Astrocyte (in vitro differentiated cells and primary cell): ENCODE data around the gene RTBDN. TPM values are rescaled to one million over a fixed set of nuclear protein-coding genes. Genes with fewer than 3 reads are reported as not detected.
A peak's percentile ranks its signal among the peaks of the same experiment; 100 is the strongest.

Source experiments
- DNase-seq: peaks from one replicate; pipeline ENCODE4 v3.0.0-alpha.2; 2010; ENCODE audit warnings: low read depth
- FAIRE-seq: peaks from 2 replicates; lab custom pipeline; 2011; peaks lifted over from hg19 to GRCh38; lab: Jason Lieb, UNC
- H2AFZ ChIP-seq: 2 replicates; pipeline ENCODE4 v1.6.0; 2012; ENCODE audit warnings: low read depth, low read length, inconsistent platforms
- H3K27ac ChIP-seq: 2 replicates; pipeline ENCODE4 v1.5.1; 2011; ENCODE audit warnings: low read depth, low read length, inconsistent platforms
- H3K27me3 ChIP-seq: 2 replicates; pipeline ENCODE4 v1.6.0; 2011; ENCODE audit warnings: low read length, inconsistent platforms; ENCODE audit not compliant: insufficient read depth
- H3K36me3 ChIP-seq: 2 replicates; pipeline ENCODE4 v1.5.1; 2011; ENCODE audit warnings: low read length, inconsistent platforms; ENCODE audit not compliant: insufficient read depth
- H3K4me1 ChIP-seq: 2 replicates; pipeline ENCODE4 v1.5.1; 2011; ENCODE audit warnings: low read length, inconsistent platforms; ENCODE audit not compliant: insufficient read depth
- H3K4me2 ChIP-seq: 2 replicates; pipeline ENCODE4 v1.6.0; 2012; ENCODE audit warnings: low read length, inconsistent platforms
- H3K4me3 ChIP-seq: 2 replicates; pipeline ENCODE4 v1.5.1; 2011; ENCODE audit warnings: low read depth, mild to moderate bottlenecking, low read length, inconsistent platforms; ENCODE audit not compliant: insufficient read depth
- H3K79me2 ChIP-seq: 2 replicates; pipeline ENCODE4 v1.6.0; 2012; ENCODE audit warnings: mild to moderate bottlenecking, low read length, inconsistent platforms; ENCODE audit not compliant: insufficient read depth
- H3K9ac ChIP-seq: 2 replicates; pipeline ENCODE4 v1.6.0; 2012; ENCODE audit warnings: mild to moderate bottlenecking, low read length, inconsistent platforms
- H3K9me3 ChIP-seq: 2 replicates; pipeline ENCODE4 v1.5.1; 2012; ENCODE audit warnings: low read depth, mild to moderate bottlenecking, low read length, inconsistent platforms; ENCODE audit not compliant: insufficient read depth
- H4K20me1 ChIP-seq: 2 replicates; pipeline ENCODE4 v1.6.0; 2012; ENCODE audit warnings: low read length, inconsistent platforms; ENCODE audit not compliant: insufficient read depth
- H3K27ac Mint-ChIP-seq: one replicate; pipeline ENCODE4 v1.8.0; 2021; ENCODE audit warnings: mild to moderate bottlenecking, mixed read lengths; ENCODE audit not compliant: unreplicated experiment
- H3K27me3 Mint-ChIP-seq: one replicate; pipeline ENCODE4 v1.8.0; 2021; ENCODE audit warnings: low read depth, mixed read lengths; ENCODE audit not compliant: unreplicated experiment
- H3K36me3 Mint-ChIP-seq: one replicate; pipeline ENCODE4 v1.8.0; 2021; ENCODE audit warnings: low read depth, mixed read lengths; ENCODE audit not compliant: unreplicated experiment
- H3K4me1 Mint-ChIP-seq: one replicate; pipeline ENCODE4 v1.8.0; 2021; ENCODE audit warnings: low read depth, mixed read lengths; ENCODE audit not compliant: unreplicated experiment
- H3K4me3 Mint-ChIP-seq: one replicate; pipeline ENCODE4 v1.8.0; 2021; ENCODE audit warnings: mild to moderate bottlenecking, moderate library complexity, mixed read lengths; ENCODE audit not compliant: unreplicated experiment
- H3K9me3 Mint-ChIP-seq: one replicate; pipeline ENCODE4 v1.8.0; 2021; ENCODE audit warnings: mild to moderate bottlenecking, mixed read lengths; ENCODE audit not compliant: unreplicated experiment
- CTCF ChIP-seq: IDR thresholded peaks from 2 replicates; pipeline ENCODE4 v1.5.1; 2011; ENCODE audit warnings: low read depth, mild to moderate bottlenecking, inconsistent platforms, low read length, moderate library complexity; ENCODE audit not compliant: insufficient read depth
- EZH2 ChIP-seq: IDR thresholded peaks from 2 replicates; pipeline ENCODE4 v1.6.1; 2012; ENCODE audit warnings: mild to moderate bottlenecking, low read length, inconsistent platforms; ENCODE audit not compliant: insufficient read depth
- total RNA-seq: library from RNA; stranded (reverse); gene quantifications from 2 replicates; pipeline ENCODE4 v1.2.1, GENCODE V29; 2021

RTBDN gene
- total RNA-seq, 1 donor from 2014 or later = not detected

DNA sequence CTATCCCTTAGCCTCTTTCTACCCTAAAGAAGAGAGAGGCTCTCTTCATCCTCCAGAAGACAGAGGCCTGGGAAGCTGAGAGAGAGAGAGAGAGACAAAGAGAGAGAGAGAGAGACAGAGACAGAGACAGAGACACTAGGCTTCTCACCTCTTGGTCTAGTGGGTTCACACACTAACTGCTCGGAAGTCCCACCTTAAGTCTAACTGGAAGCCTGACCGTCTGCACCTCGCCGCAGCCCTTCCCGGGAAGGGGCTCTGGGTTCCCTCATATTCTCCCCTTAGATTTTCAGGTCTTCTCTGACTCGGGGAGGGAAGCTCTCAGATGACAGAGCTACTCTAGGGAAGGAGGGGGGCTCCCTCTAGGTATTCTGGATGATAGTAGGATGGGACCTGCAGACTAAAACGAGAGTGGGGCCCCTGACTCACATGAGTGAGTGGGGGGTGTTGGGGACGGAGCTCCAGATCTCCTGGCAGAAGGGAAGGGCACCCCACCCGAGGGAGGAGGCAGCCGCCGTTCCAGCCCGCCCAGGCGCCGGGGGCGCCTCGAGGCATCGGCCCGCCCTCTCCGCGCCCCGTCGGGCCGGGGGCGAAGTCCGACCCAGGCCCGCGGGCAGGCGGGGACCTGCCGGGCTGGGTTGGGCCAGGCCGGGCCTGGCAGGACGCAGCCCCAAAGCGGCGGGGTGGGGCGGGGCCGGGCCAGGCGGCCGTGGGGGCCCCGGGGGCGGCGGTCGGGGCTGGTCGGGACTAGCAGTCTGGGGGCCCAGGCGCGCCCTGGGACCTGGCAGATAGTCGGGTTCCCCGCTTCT is 45.1 kb downstream of the RTBDN start:
- H3K4me3 ChIP-seq = peak overlapping the region; percentile 51
- H3K9me3 ChIP-seq = no peaks in the 10 kb centered on the region
- peak overlapping the region; percentile 58 for H2AFZ ChIP-seq
- peaks cover 22% of the 10 kb centered on the region for H3K4me1 Mint-ChIP-seq
- H3K36me3 Mint-ChIP-seq = no peaks in the 10 kb centered on the region
- peak overlapping the region; percentile 70 for H3K27ac ChIP-seq
- H3K36me3 ChIP-seq = no peaks in the 10 kb centered on the region
- H3K4me1 ChIP-seq = peaks cover 47% of the 10 kb centered on the region
- peaks cover 21% of the 10 kb centered on the region for H3K79me2 ChIP-seq
- TF ChIP-seq EZH2 (no peak), CTCF (no peak)
- H3K9ac ChIP-seq = peak overlapping the region; percentile 94
- no peaks in the 10 kb centered on the region for H3K27me3 Mint-ChIP-seq
- no peaks in the 10 kb centered on the region for H3K9me3 Mint-ChIP-seq
- no peaks in the 10 kb centered on the region for H3K27me3 ChIP-seq
- H3K4me3 Mint-ChIP-seq = peak overlapping the region; percentile 77
- DNase-seq (no peak), FAIRE-seq (no peak)
- peaks cover 19% of the 10 kb centered on the region for H4K20me1 ChIP-seq
- H3K27ac Mint-ChIP-seq = peak overlapping the region; percentile 99
- H3K4me2 ChIP-seq = peak overlapping the region; percentile 91

DNA sequence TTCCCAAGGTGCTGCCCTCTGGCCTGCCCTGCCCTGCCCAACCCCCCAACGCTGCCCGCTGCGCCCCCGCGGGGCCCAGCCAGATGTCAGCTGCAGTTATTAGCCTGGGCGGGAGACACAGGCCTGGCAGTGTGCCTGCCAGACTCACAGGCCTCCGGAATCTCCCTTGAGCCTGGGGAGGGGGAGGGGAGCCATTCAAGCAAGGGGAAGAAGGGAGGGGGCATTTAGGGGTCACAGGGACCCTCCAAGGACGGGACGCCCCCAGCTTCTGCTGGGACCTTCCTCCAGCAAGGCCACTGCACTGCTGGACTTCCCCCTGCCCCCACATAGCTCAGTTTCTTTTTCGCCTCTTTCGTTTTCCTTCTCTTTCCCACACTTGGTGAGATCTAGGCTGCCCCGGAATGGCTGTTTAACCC is 45.7 kb downstream of the RTBDN start:
- peak overlapping the region; percentile 39 for H3K4me3 ChIP-seq
- H2AFZ ChIP-seq = peak overlapping the region; percentile 58
- H3K79me2 ChIP-seq = peaks cover 21% of the 10 kb centered on the region
- peaks cover 46% of the 10 kb centered on the region for H3K4me1 ChIP-seq
- H3K4me3 Mint-ChIP-seq = peak overlapping the region; percentile 77
- H3K9me3 Mint-ChIP-seq = no peaks in the 10 kb centered on the region
- H3K36me3 Mint-ChIP-seq = no peaks in the 10 kb centered on the region
- peaks cover 19% of the 10 kb centered on the region for H4K20me1 ChIP-seq
- H3K9ac ChIP-seq = peak overlapping the region; percentile 94
- peak overlapping the region; percentile 99 for H3K27ac Mint-ChIP-seq
- H3K27ac ChIP-seq = peak overlapping the region; percentile 70
- no peak for FAIRE-seq
- no peaks in the 10 kb centered on the region for H3K36me3 ChIP-seq
- TF ChIP-seq EZH2 = no peak
- TF ChIP-seq CTCF = no peak
- no peaks in the 10 kb centered on the region for H3K27me3 ChIP-seq
- no peaks in the 10 kb centered on the region for H3K27me3 Mint-ChIP-seq
- H3K9me3 ChIP-seq = no peaks in the 10 kb centered on the region
- H3K4me2 ChIP-seq = peak overlapping the region; percentile 91
- DNase-seq = no peak
- peaks cover 19% of the 10 kb centered on the region for H3K4me1 Mint-ChIP-seq
